Skin epidermis (tissue), 12 donors: ENCODE data around the gene TINAG.

Source experiments
- H3K27ac ChIP-seq, 21 experiments: fragments of 200-600 bp; sonication (generic) in 11 of 21; one replicate each; pipeline ENCODE4 v1.5.0; 2020; ENCODE audit warnings: mild to moderate bottlenecking in 3 of 21, inconsistent platforms in 2 of 21, moderate library complexity in 2 of 21
- H3K4me3 ChIP-seq, 7 experiments: fragments of 200-600 bp; sonication (generic) in 2 of 7; one replicate each; pipeline ENCODE4 v1.5.0; 2020; ENCODE audit warnings: inconsistent platforms in 2 of 7, mild to moderate bottlenecking in 2 of 7, moderate library complexity in 1 of 7

Gene TINAG

DNA sequence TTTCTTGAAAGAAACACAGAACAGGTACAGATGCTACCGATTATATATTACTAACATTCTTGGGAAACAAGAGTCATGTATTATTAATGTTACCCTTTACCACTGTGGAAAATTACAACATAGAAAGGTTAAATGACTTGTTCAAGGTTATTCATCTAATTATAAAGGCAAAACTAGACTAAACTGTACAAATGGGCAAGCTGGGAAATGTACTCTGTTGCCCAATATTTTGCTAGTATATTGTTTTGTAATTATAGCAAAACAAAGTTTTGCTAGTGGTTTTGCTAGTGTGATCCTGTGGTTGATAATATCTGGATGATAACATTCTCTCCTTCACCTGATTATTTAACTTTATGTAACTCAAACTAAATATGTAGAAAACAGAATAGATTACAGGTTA lies 96.5 kb downstream of the TINAG start:
- no peak overlapping the region for H3K27ac ChIP-seq
- H3K4me3 ChIP-seq: no peak overlapping the region

GRCh38 chr6:54411767-54412166 lies 103.5 kb downstream of the TINAG start:
- Histone ChIP-seq H3K27ac (no peak overlapping the region), H3K4me3 (no peak overlapping the region)

DNA sequence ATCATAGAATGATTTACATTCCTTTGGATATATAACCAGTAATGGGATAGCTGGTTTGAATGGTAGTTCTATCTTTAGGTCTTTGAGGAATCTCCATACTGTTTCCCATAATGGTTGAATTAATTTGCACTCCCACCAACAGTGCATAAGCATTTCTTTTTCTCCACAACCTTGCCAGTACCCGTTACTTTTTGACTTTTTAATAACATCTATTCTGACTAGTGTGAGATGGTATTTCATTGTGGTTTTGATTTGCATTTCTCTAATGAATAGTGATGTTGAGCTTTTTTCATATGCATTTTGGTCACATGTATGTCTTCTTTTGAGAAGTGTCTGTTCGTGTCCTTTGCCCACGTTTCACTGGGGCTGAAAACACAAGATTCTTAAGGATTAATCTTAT lies 107.3 kb downstream of the TINAG start:
- no peak overlapping the region for H3K27ac ChIP-seq
- no peak overlapping the region for H3K4me3 ChIP-seq

DNA sequence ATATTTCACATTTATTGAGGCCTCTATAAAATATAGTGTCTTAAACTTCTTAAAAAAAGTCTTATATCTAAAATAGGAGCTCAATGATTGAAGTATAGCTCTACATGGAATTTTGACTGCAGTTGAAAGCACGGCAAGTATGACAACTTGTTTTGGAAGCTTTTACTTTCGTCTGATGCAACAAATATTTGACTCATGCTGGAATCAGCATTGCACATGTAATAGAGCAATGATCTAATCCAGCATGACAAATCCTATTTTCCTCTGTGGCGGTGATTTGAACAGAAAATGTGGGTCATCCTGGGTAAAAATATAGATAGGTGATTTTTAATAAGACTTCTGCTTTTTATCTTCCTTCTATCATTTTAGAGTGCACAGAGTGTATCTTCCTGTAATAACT lies 111.6 kb downstream of the TINAG start:
- H3K4me3 ChIP-seq: no peak overlapping the region
- H3K27ac ChIP-seq: no peak overlapping the region

GRCh38 chr6:54426995-54427394 lies 118.8 kb downstream of the TINAG start:
- H3K4me3 ChIP-seq: no peak overlapping the region
- H3K27ac ChIP-seq: peak overlapping the region in 4 of 21 experiments; percentile 12 to 45 (median 40)

DNA sequence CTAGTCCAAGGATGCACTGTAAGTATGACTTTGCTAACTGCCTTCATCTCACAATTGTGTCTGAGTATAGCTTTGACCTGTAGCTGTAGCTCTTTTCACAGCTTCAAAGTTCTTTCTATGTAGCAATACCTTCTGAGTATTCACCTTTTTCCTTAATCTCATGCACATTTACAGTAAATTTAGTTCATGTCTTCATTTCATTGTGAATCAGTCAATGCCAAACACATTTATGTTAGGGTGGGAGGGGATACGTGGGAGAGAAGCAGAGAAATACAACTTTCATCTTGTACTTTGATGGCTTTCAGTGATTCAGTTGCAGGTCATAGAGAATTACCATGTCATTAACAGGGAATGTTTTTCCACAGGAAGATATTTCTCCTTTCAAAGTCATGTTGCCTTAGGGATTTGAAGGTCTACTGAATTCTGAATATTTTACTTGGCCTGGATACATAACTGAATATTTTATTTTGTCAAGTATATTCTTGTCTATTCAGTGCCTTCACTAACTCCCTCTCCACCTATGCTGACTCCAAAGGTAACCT lies 119.2 kb downstream of the TINAG start:
- Histone ChIP-seq H3K27ac (peak overlapping the region in 4 of 21 experiments; percentile 12 to 58 (median 44)), H3K4me3 (no peak overlapping the region)

DNA sequence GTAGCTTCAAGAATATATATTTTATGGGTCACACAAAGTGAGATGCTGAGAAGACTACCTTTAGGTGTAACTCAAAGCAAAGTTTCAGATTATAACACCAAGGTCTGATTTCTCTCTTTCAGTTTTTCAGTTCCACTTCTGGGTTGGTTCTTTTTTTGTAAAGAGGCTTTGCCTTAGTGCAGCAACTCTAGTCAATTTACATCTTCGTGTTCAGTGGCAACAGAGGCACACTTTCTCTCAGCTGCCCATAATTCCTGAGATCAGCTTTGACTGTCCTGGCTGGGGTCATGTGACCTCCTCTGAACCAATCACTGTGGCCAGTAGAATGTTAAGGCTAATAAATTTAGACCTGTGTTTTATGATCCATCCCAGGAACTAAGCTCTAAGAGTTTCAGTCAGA lies 120.2 kb downstream of the TINAG start:
- peak overlapping the region in 2 of 21 experiments; percentile 16 to 19 for H3K27ac ChIP-seq

DNA sequence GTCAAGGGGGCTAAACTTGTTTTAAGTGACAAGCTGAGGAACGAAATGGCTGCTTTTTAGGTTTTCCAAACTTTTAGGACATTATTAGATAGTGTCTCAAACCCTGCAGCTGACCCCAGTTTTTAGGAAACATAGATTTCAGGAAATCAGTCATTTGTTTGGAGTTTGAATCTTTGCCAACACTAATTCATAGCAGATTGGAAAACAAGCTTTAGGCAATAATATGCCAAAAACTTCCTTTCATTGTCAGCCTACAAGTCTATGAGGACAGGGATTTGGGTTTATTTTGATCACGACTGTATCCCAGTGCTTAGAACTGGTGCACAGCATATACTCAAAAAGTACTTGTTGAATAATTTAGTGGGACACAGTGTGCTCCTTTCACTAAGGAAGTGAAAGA lies 123.2 kb downstream of the TINAG start:
- Histone ChIP-seq H3K27ac (no peak overlapping the region), H3K4me3 (no peak overlapping the region)

More for the DNA sequence above, 120.2 kb downstream of the TINAG start:
- H3K4me3 ChIP-seq: no peak overlapping the region
